H1 (cell line): ENCODE results near the gene ZNF75A. TPM values are rescaled to one million over a fixed set of nuclear protein-coding genes. Genes with fewer than 3 reads are reported as not detected.
A peak's percentile ranks its signal among the peaks of the same experiment; 100 is the strongest.

ENCODE experiments used
- ATF2 ChIP-seq: IDR thresholded peaks from 2 replicates; pipeline ENCODE4 v1.6.1; 2012; ENCODE audit warnings: low read length, inconsistent platforms
- BACH1 ChIP-seq: IDR thresholded peaks from 2 replicates; pipeline ENCODE4 v1.6.1; 2012; ENCODE audit warnings: low read length, improper control_type of control experiment
- CBX8 ChIP-seq: fragments of 300-800, 300-1000 bp; sonication (generic); IDR thresholded peaks from 2 replicates; pipeline ENCODE4 v1.7.1; 2016; ENCODE audit warnings: low read depth, low read length, borderline replicate concordance
- CHD2 ChIP-seq: IDR thresholded peaks from 2 replicates; pipeline ENCODE4 v1.6.1; 2012; ENCODE audit warnings: low read length, improper control_type of control experiment
- CTBP2 ChIP-seq: IDR thresholded peaks from 2 replicates; pipeline ENCODE4 v1.7.0; 2011; ENCODE audit warnings: borderline replicate concordance, mild to moderate bottlenecking, moderate library complexity, mixed read lengths, low read length; ENCODE audit not compliant: insufficient read depth, insufficient read length
- EGR1 ChIP-seq: IDR thresholded peaks from 2 replicates; pipeline ENCODE4 v1.6.1; 2011; ENCODE audit warnings: low read depth, low read length, borderline replicate concordance
- HDAC2 ChIP-seq, 2 experiments: fragments of 300-600 bp in 1 of 2; sonication (generic) in 1 of 2; IDR thresholded peaks; 2 replicates each; pipeline ENCODE4 v1.6.1; 2011 to 2012; ENCODE audit warnings: low read depth in 2 of 2, low read length in 2 of 2, mild to moderate bottlenecking in 2 of 2, moderate library complexity in 2 of 2, borderline replicate concordance in 1 of 2, inconsistent platforms in 1 of 2
- KDM1A ChIP-seq: fragments of 200-600, 300-600 bp; sonication (generic); IDR thresholded peaks from 2 replicates; pipeline ENCODE4 v1.7.1; 2016; ENCODE audit warnings: mild to moderate bottlenecking, low read length, borderline replicate concordance
- KDM5A ChIP-seq: fragments of 200-600 bp; IDR thresholded peaks from 2 replicates; pipeline ENCODE4 v1.7.1; 2012; ENCODE audit warnings: mild to moderate bottlenecking, low read length, inconsistent platforms, mixed read lengths
- POLR2AphosphoS5 ChIP-seq: IDR thresholded peaks from 2 replicates; pipeline ENCODE4 v1.6.1; 2011; ENCODE audit warnings: low read depth, low read length
- RXRA ChIP-seq: IDR thresholded peaks from 2 replicates; pipeline ENCODE4 v1.6.1; 2011; ENCODE audit warnings: low read depth, mild to moderate bottlenecking, low read length, moderate library complexity; ENCODE audit not compliant: insufficient read depth
- SAP30 ChIP-seq: fragments of 300-600 bp; sonication (generic); IDR thresholded peaks from 2 replicates; pipeline ENCODE4 v1.7.1; 2012; ENCODE audit warnings: low read length, moderate library complexity, mild to moderate bottlenecking, inconsistent platforms; ENCODE audit not compliant: insufficient read depth, insufficient replicate concordance
- SUZ12 ChIP-seq: fragments of 200-600 bp; sonication (generic); IDR thresholded peaks from 2 replicates; pipeline ENCODE4 v1.6.1; 2012; ENCODE audit warnings: mild to moderate bottlenecking, inconsistent platforms, low read length, moderate library complexity, mixed read lengths
- TBP ChIP-seq: IDR thresholded peaks from 2 replicates; pipeline ENCODE4 v1.6.1; 2011; ENCODE audit warnings: low read depth, low read length, improper control_type of control experiment
- polyA plus RNA-seq, 7 experiments: library from polyadenylated mRNA; depleted of rRNA in 3 of 7; stranded (reverse) in 5 of 7; unstranded in 2 of 7; fragments of >200 nt in 5 of 7; fragments of 200-250 nt in 2 of 7; gene quantifications; 1 replicate in 5 of 7; 2 replicates in 1 of 7; 4 replicates in 1 of 7; pipeline versions ENCODE4 v1.2.1 to v1.2.3, GENCODE V29; 2011 to 2013; ENCODE audit warnings: missing spikeins in 2 of 7, mixed read lengths in 2 of 7
- total RNA-seq: library from RNA; stranded (reverse); fragmentation: NEBNext Ultra II Directional; extraction: Animal tissue kit (Norgen Biotek cat#: 25700); gene quantifications from 2 replicates; pipeline ENCODE4 v1.2.1, GENCODE V29; 2021

The ZNF75A gene
- total and polyA plus RNA-seq, 2 of the 8 experiments (the other 6 are each of a cell fraction or from before 2014, with no cell fraction given), result 9.3 to 30.0 TPM

- TF ChIP-seq KDM5A, result 0 out of 2 replicates have a peak, but pooled peaks have one; percentile 3
- TF ChIP-seq BACH1, result peak; percentile 79; the same call in 1 of the 2 replicates
- TF ChIP-seq HDAC2 (IDR thresholded peaks at IDR 0.05; ENCODE audit: borderline replicate concordance in 1 of 2, low read depth in 2 of 2, low read length in 2 of 2), result 0 out of 4 replicates have a peak, but pooled peaks of 1 of the 2 experiments have one; percentile 66
- no peak for TF ChIP-seq CBX8
- no peak for TF ChIP-seq EGR1
- no peak for TF ChIP-seq SUZ12
- TF ChIP-seq ATF2, result no peak
- TF ChIP-seq CHD2, result no peak
- no peak for TF ChIP-seq RXRA
- TF ChIP-seq SAP30, result peak; percentile 39
- TF ChIP-seq KDM1A, result no peak
- no peak for TF ChIP-seq TBP
- no peak for TF ChIP-seq POLR2AphosphoS5
- TF ChIP-seq CTBP2, result no peak
These were observed 21.5 kb upstream of the ZNF75A start (continued) for GRCh38 chr16:3283543-3284447.
